Glutamatergic neuron (in vitro differentiated cells): ENCODE data around the gene ITPR1. TPM values are rescaled to one million over a fixed set of nuclear protein-coding genes. Genes with fewer than 3 reads are reported as not detected.

Source experiments
- DNase-seq: peaks from one replicate; pipeline ENCODE4 v3.0.0; 2022
- H3K27ac Mint-ChIP-seq: one replicate; pipeline ENCODE4 v1.8.0; 2020; ENCODE audit warnings: mild to moderate bottlenecking, mixed read lengths, inconsistent platforms; ENCODE audit not compliant: unreplicated experiment
- H3K27me3 Mint-ChIP-seq: one replicate; pipeline ENCODE4 v1.8.0; 2020; ENCODE audit warnings: mild to moderate bottlenecking, moderate library complexity, mixed read lengths, inconsistent platforms; ENCODE audit not compliant: unreplicated experiment
- H3K36me3 Mint-ChIP-seq: one replicate; pipeline ENCODE4 v1.8.0; 2020; ENCODE audit warnings: mild to moderate bottlenecking, mixed read lengths, inconsistent platforms; ENCODE audit not compliant: unreplicated experiment
- H3K4me1 Mint-ChIP-seq: one replicate; pipeline ENCODE4 v1.8.0; 2020; ENCODE audit warnings: mild to moderate bottlenecking, low read depth, mixed read lengths, inconsistent platforms; ENCODE audit not compliant: unreplicated experiment
- H3K4me3 Mint-ChIP-seq: one replicate; pipeline ENCODE4 v1.8.0; 2020; ENCODE audit warnings: mild to moderate bottlenecking, mixed read lengths, inconsistent platforms; ENCODE audit not compliant: unreplicated experiment
- H3K9me3 Mint-ChIP-seq: one replicate; pipeline ENCODE4 v1.8.0; 2020; ENCODE audit warnings: mild to moderate bottlenecking, moderate library complexity, mixed read lengths, inconsistent platforms; ENCODE audit not compliant: unreplicated experiment
- total RNA-seq: library from RNA; stranded (reverse); fragmentation: NEBNext Ultra II Directional; extraction: Animal tissue kit (Norgen Biotek cat#: 25700); gene quantifications from one replicate; pipeline ENCODE4 v1.2.1, GENCODE V29; 2021; ENCODE audit not compliant: unreplicated experiment
- TF ChIP-seq, protein P1 (sequence below): fragments of 200-600 bp; sonication (generic); IDR thresholded peaks from one replicate; pipeline ENCODE4 v1.5.0; 2021; ENCODE audit not compliant: partially characterized antibody, unreplicated experiment

ITPR1 gene
- total RNA-seq, 1 donor from 2014 or later: 6.9 TPM

DNA sequence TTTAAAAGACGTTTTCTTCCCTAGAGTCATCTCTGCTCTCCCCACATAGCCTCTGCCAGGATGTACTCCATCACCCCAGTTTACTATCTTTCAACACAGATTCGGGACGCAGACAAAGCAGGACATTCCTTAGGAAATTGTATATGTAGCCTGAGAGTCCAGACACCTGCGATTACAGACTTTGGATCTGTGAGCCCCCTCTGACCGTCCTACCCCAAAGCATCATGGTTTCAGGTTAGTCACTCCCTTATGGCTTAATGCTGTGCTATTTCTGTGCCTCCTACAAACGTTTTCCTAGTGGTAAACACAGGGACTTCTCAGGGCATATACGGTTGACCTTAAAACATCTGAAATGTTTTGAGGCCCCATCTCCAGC lies 252.1 kb downstream of the ITPR1 start:
- H3K27ac Mint-ChIP-seq: no peak overlapping the region
- TF ChIP-seq, protein P1, sequence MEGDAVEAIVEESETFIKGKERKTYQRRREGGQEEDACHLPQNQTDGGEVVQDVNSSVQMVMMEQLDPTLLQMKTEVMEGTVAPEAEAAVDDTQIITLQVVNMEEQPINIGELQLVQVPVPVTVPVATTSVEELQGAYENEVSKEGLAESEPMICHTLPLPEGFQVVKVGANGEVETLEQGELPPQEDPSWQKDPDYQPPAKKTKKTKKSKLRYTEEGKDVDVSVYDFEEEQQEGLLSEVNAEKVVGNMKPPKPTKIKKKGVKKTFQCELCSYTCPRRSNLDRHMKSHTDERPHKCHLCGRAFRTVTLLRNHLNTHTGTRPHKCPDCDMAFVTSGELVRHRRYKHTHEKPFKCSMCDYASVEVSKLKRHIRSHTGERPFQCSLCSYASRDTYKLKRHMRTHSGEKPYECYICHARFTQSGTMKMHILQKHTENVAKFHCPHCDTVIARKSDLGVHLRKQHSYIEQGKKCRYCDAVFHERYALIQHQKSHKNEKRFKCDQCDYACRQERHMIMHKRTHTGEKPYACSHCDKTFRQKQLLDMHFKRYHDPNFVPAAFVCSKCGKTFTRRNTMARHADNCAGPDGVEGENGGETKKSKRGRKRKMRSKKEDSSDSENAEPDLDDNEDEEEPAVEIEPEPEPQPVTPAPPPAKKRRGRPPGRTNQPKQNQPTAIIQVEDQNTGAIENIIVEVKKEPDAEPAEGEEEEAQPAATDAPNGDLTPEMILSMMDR: no peak
- H3K4me1 Mint-ChIP-seq: peaks cover 8% of the 10 kb centered on the region
- no peak overlapping the region for H3K4me3 Mint-ChIP-seq
- no peaks in the 10 kb centered on the region for H3K36me3 Mint-ChIP-seq
- H3K9me3 Mint-ChIP-seq: no peaks in the 10 kb centered on the region
- DNase-seq: no peak
- H3K27me3 Mint-ChIP-seq: peaks cover 3% of the 10 kb centered on the region

DNA sequence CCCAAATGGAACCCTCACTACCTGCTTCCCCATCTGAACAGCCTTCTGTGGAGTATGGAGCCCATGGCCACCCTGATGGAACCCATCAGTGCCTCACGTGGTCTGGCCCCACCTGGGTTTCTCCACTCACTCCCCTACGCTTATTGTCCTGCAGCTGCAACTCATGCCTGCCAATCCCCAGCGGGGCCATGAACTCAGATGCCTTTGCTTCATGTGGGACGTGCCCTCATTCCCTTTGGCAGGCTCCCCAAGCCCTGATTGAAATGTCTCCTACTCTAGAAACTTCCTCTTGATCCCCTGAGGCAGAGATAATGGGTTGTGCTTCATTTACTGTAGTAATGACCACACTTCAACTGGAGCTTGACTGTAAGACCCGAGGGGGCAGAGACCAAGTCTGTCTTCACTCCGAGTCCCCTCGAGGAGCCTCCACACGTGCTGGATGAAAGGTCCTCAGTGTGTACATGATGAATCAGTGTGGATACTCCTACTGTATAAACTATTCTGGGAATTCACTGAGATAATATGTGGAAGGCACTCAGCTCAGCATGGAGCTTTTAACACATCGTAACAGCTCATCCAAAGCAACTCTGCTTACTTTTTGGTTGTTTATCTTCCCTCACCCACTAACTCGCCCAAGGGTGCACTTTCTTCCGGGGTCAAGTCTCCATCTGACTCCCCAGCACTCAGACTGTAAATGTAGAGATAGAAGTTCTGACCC lies 253.3 kb downstream of the ITPR1 start:
- Mint-ChIP-seq H3K27me3 (peaks cover 3% of the 10 kb centered on the region), H3K27ac (no peak overlapping the region), H3K36me3 (no peaks in the 10 kb centered on the region), H3K4me1 (peaks cover 8% of the 10 kb centered on the region), H3K9me3 (no peaks in the 10 kb centered on the region), H3K4me3 (no peak overlapping the region)
- DNase-seq: no peak
- TF ChIP-seq, protein P1: no peak

DNA sequence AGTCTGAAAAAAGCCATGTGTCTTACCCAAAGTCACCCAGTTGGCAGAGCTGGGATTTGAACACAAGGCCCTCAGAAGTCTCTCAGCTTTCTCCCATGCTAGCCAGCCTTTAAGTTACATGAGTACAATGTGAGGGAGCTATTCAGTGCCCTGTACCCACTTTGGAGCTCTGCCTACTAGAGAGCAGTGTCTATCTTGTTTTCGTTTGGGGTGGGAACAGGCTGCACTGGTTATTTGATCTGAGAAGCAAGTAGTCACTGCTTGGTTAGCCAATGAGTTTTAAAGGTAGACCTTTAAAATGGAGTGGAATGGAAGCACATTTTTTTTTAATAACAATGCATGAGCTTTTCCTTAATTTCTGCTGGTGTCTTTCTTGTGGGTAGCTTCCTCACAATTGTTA lies 255.0 kb downstream of the ITPR1 start:
- no peak for DNase-seq
- Mint-ChIP-seq H3K4me3 (no peak overlapping the region), H3K27me3 (no peaks in the 10 kb centered on the region), H3K36me3 (peaks cover 5% of the 10 kb centered on the region), H3K27ac (no peak overlapping the region), H3K9me3 (no peaks in the 10 kb centered on the region), H3K4me1 (peaks cover 8% of the 10 kb centered on the region)
- TF ChIP-seq, protein P1: no peak

DNA sequence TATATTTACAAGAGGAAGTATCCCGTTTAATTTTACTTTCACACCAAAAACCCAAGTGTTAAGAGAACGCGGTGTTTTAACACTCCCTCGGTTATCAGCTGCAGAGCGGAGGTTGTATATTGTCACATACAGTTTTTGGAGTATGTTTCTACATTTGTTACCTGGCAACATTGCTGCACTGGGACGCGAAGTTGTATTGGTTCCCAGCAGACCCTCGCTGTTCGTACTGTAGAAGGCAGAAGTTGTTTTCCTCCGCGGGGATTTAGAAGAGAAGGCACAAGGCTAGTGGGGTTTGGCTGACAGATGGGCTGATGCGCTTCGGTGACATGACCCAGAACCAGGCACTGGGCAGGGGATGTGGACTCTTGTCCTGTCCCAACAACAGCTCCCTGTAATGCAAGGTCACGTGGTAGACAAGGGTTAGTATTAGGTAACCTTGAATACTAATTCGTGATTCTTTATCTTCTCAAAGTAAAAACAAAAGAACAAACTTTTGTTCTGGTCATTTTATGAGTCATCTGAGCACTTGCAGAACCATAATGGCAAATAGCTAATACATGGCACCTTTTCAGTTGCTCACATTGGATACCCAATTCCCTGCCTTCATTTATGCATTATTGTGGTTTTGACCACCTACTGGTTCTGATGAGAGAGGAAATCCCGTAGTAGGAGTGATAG lies 255.7 kb downstream of the ITPR1 start:
- no peak overlapping the region for H3K27ac Mint-ChIP-seq
- H3K4me3 Mint-ChIP-seq: no peak overlapping the region
- no peaks in the 10 kb centered on the region for H3K27me3 Mint-ChIP-seq
- H3K4me1 Mint-ChIP-seq: peaks cover 6% of the 10 kb centered on the region
- no peak for DNase-seq
- no peaks in the 10 kb centered on the region for H3K9me3 Mint-ChIP-seq
- TF ChIP-seq, protein P1: no peak
- H3K36me3 Mint-ChIP-seq: peaks cover 5% of the 10 kb centered on the region

DNA sequence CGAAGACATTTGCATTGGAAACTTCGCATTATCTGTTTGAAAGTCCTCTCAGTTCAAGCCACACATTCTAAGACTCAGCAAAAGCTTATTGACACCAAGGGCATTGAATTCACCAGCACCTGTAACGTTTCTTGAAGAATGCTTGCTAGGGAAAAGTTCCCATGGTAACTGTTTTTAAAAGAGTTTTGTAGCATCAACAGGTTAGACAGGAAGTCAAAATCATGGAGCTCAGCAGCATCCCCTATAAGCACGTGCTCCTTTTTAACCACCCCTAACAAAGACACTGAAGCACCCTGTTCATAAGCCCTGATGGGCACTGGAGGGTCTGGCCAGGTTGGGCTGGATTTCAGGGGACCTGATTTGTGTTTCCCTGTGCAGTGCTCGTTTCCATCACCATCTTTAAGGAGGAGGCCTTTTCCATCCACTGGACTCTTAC lies 256.4 kb downstream of the ITPR1 start:
- no peak for DNase-seq
- Mint-ChIP-seq H3K4me1 (peaks cover 4% of the 10 kb centered on the region), H3K4me3 (no peak overlapping the region), H3K36me3 (peaks cover 5% of the 10 kb centered on the region), H3K27me3 (no peaks in the 10 kb centered on the region), H3K27ac (no peak overlapping the region), H3K9me3 (no peaks in the 10 kb centered on the region)
- TF ChIP-seq, protein P1: no peak
